Karpas-422 (cell line): Measurements from ENCODE around the gene DEAF1. TPM values are rescaled to one million over a fixed set of nuclear protein-coding genes. Genes with fewer than 3 reads are reported as not detected.

Source experiments
- DNase-seq: peaks from one replicate; pipeline ENCODE4 v3.0.0-alpha.2; 2015
- H2AFZ ChIP-seq: fragments of 200-600 bp; sonication (generic); 2 replicates; pipeline ENCODE4 v1.6.1; 2014; ENCODE audit warnings: antibody characterized with exemption, low read length, mixed read lengths
- H3K27ac ChIP-seq: fragments of 200-600 bp; sonication (generic); 2 replicates; pipeline ENCODE4 v1.5.1; 2014; ENCODE audit warnings: mild to moderate bottlenecking, low read length, moderate library complexity
- H3K27me3 ChIP-seq: fragments of 200-600 bp; sonication (generic); 2 replicates; pipeline ENCODE4 v1.6.1; 2014; ENCODE audit warnings: low read length, mixed read lengths
- H3K36me3 ChIP-seq: fragments of 200-600 bp; sonication (generic); 2 replicates; pipeline ENCODE4 v1.6.1; 2014; ENCODE audit warnings: low read length, mixed read lengths; ENCODE audit not compliant: insufficient read depth
- H3K4me1 ChIP-seq: fragments of 200-600 bp; sonication (generic); 2 replicates; pipeline ENCODE4 v1.6.1; 2014; ENCODE audit warnings: mild to moderate bottlenecking, low read length, mixed read lengths
- H3K4me2 ChIP-seq: fragments of 200-600 bp; sonication (generic); 2 replicates; pipeline ENCODE4 v1.6.1; 2014; ENCODE audit warnings: low read length, low read depth, mild to moderate bottlenecking; ENCODE audit not compliant: poor library complexity, severe bottlenecking
- H3K4me3 ChIP-seq: fragments of 200-600 bp; sonication (generic); 2 replicates; pipeline ENCODE4 v1.5.1; 2014; ENCODE audit warnings: mild to moderate bottlenecking, antibody characterized with exemption, low read length, mixed read lengths
- H3K79me2 ChIP-seq: fragments of 200-600 bp; sonication (generic); 2 replicates; pipeline ENCODE4 v1.6.1; 2014; ENCODE audit warnings: mild to moderate bottlenecking, low read length, mixed read lengths
- H3K9ac ChIP-seq: fragments of 200-600 bp; sonication (generic); 2 replicates; pipeline ENCODE4 v1.6.0; 2014; ENCODE audit warnings: low read length
- H3K9me2 ChIP-seq: fragments of 200-600 bp; sonication (generic), shearing (Covaris generic); replicated peaks from 2 replicates; pipeline ENCODE4 v1.6.0; 2014; ENCODE audit warnings: mild to moderate bottlenecking, low read length, moderate library complexity; ENCODE audit not compliant: insufficient read depth
- H3K9me3 ChIP-seq: fragments of 300-700, 200-600 bp; sonication (generic); 2 replicates; pipeline ENCODE4 v1.6.1; 2014; ENCODE audit warnings: low read length, mixed read lengths
- H4K20me1 ChIP-seq: fragments of 200-600 bp; sonication (generic); 2 replicates; pipeline ENCODE4 v1.6.1; 2014; ENCODE audit warnings: mild to moderate bottlenecking, antibody characterized with exemption, low read length, low read depth; ENCODE audit not compliant: insufficient read depth
- total RNA-seq: library from RNA; depleted of rRNA; stranded (reverse); fragments of >200 nt; shearing (Covaris generic); gene quantifications from 2 replicates; pipeline ENCODE4 v1.2.3, GENCODE V29; 2014; ENCODE audit warnings: low replicate concordance

Gene DEAF1
- total RNA-seq, 1 experiment from 2014 or later, result 35.9 TPM

DNA sequence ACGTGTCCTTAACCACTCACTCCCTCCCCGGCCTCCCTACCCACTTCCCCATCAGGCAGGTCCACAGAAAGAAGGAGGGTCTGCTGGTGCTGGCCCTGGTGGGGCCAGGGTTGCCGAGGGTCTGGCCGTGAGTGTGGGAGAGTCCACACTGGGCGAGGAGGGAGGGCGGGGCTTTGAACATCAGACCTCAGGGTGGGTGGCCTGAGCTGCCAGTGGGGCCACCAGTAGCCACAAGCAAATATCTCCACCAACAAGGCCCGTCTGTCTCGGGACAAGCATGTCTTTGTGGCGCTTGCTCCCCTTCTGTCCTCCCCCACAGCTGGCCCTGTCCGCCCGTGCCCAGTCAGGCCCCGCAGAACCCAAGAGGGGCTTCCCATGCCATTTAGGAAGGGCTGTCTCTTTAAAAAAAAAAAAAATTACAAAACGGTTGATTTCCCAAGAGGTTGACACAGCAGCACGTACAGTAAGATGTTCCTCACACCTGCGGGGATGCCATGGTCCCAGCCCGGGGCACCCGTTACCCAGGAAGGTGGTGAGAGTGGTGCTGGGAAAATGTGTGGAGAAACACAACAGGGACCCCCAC is 34.6 kb upstream of the DEAF1 start:
- no peak for DNase-seq
- Histone ChIP-seq H3K4me3 (no peak overlapping the region), H3K4me1 (peaks cover 27% of the 10 kb centered on the region), H2AFZ (no peak overlapping the region), H4K20me1 (0 out of 2 replicates have a peak, but pooled peaks cover 4% of the 10 kb centered on the region), H3K79me2 (no peaks in the 10 kb centered on the region), H3K36me3 (no peaks in the 10 kb centered on the region), H3K27ac (no peak overlapping the region), H3K9ac (peak overlapping the region; percentile 24; the same call in 1 of the 2 replicates), H3K9me2 (no peaks in the 10 kb centered on the region), H3K27me3 (no peaks in the 10 kb centered on the region), H3K4me2 (no peak overlapping the region), H3K9me3 (no peaks in the 10 kb centered on the region)

DNA sequence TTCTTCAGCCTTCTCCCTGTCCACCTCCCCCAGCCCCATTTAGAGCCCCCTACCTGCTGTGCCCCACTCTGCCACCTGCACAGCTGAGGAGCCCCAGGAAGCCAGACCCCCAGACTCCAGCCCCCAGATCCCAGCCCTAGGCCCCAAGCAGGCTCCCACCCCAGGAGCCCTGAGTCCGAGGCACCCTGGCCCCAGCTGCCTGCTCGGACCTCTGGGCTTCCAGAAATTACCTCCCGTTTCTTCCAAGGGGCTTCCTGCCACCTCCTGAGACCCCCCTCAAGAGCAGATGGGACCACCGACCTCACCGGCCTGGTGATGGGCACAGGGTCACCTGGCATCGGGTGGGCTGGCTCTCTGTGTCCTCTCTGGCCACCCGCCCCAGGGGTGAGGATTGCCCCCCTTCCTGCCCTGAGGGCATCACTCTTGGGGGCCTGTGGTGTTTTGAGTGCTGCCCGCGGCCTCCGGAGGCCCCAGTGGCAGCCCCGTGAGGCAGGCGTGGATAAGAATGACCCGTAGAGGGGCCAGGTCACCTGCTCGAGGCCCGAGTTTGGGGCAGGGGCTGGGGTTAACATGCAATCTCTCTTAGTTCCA is 34.0 kb upstream of the DEAF1 start:
- Histone ChIP-seq H3K9ac (peak overlapping the region; percentile 24; the same call in 1 of the 2 replicates), H3K4me2 (no peak overlapping the region), H3K27ac (no peak overlapping the region), H3K4me1 (peaks cover 30% of the 10 kb centered on the region), H3K27me3 (no peaks in the 10 kb centered on the region), H3K4me3 (no peak overlapping the region), H3K9me2 (no peaks in the 10 kb centered on the region), H3K79me2 (no peaks in the 10 kb centered on the region), H4K20me1 (peaks cover 4% of the 10 kb centered on the region; the same call in 1 of the 2 replicates), H3K9me3 (no peaks in the 10 kb centered on the region), H3K36me3 (no peaks in the 10 kb centered on the region), H2AFZ (no peak overlapping the region)
- no peak for DNase-seq

DNA sequence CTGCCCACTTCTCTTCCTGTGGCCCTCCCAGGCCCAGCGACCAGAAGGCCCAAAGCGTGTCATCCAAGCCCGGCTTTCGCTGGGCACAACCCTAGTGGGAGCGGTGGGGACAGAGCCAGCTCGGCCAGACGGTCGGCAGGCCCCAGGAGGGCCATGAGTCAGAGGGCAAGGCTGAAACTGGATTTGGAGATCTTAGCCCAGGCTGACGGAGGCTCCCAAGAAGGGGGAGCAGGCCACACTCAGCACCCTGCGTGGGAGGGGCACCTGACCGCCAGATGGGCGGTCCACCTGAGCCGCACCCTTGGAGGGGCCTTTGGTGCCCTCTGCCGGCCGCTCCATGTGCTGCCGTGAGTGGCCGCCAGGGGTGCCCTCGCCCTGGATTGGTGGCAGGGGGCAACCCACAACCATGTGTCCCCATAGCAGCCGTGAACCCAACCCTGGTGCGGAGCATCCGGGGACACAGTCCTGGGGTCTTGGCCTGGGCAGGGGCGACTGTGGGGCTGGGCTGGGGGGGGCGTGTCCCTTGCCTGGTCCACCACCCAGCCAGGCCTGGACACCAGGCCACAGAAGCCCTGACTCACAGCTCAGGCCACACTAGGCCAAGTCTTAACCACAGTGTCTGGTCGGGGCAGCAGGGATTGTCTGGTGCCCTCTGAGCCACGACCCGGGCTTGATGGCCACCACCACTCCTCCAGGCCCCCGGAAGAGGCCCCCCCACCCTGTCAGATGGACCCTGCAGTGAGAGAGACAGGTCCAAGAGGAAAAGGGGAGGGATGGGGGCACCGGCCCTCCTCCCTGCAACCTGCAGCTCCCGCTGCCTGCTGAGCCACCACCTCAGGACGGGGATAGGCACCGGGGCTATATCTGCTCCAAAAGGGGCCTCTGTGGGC is 33.1 kb upstream of the DEAF1 start:
- H3K9ac ChIP-seq, result no peak overlapping the region
- H3K4me1 ChIP-seq, result peaks cover 33% of the 10 kb centered on the region
- H3K36me3 ChIP-seq, result no peaks in the 10 kb centered on the region
- no peaks in the 10 kb centered on the region for H3K27me3 ChIP-seq
- no peaks in the 10 kb centered on the region for H3K79me2 ChIP-seq
- peaks cover 8% of the 10 kb centered on the region; the same call in 1 of the 2 replicates for H4K20me1 ChIP-seq
- H3K9me3 ChIP-seq, result no peaks in the 10 kb centered on the region
- no peak overlapping the region for H2AFZ ChIP-seq
- DNase-seq, result peak; percentile 89
- H3K9me2 ChIP-seq, result no peaks in the 10 kb centered on the region
- H3K4me2 ChIP-seq, result no peak overlapping the region
- no peak overlapping the region for H3K4me3 ChIP-seq
- H3K27ac ChIP-seq, result no peak overlapping the region

- Histone ChIP-seq H3K9me2 (no peaks in the 10 kb centered on the region), H3K36me3 (no peaks in the 10 kb centered on the region), H3K9me3 (no peaks in the 10 kb centered on the region), H3K4me3 (no peak overlapping the region), H3K79me2 (no peaks in the 10 kb centered on the region), H3K4me2 (no peak overlapping the region), H2AFZ (no peak overlapping the region), H3K27me3 (no peaks in the 10 kb centered on the region), H3K9ac (no peak overlapping the region), H3K4me1 (peaks cover 37% of the 10 kb centered on the region), H4K20me1 (peaks cover 10% of the 10 kb centered on the region; the same call in 1 of the 2 replicates), H3K27ac (no peak overlapping the region)
- no peak for DNase-seq
Observed at GRCh38 chr11:727281-727701, 32.3 kb upstream of the DEAF1 start.

GRCh38 chr11:726278-727220 is 31.5 kb upstream of the DEAF1 start:
- H3K27me3 ChIP-seq, result no peaks in the 10 kb centered on the region
- peak overlapping the region; percentile 58 for H3K9ac ChIP-seq
- peaks cover 45% of the 10 kb centered on the region for H3K4me1 ChIP-seq
- no peak overlapping the region for H3K27ac ChIP-seq
- no peaks in the 10 kb centered on the region for H3K9me3 ChIP-seq
- peaks cover 11% of the 10 kb centered on the region; the same call in 1 of the 2 replicates for H4K20me1 ChIP-seq
- DNase-seq, result peak; percentile 77
- H2AFZ ChIP-seq, result peak overlapping the region; percentile 50; the same call in 1 of the 2 replicates
- no peaks in the 10 kb centered on the region for H3K9me2 ChIP-seq
- H3K79me2 ChIP-seq, result no peaks in the 10 kb centered on the region
- no peaks in the 10 kb centered on the region for H3K36me3 ChIP-seq
- H3K4me2 ChIP-seq, result peak overlapping the region; percentile 66
- peak overlapping the region; percentile 56 for H3K4me3 ChIP-seq

GRCh38 chr11:725624-726202 is 30.7 kb upstream of the DEAF1 start:
- H3K9me2 ChIP-seq, result no peaks in the 10 kb centered on the region
- no peak overlapping the region for H3K27ac ChIP-seq
- no peak overlapping the region; the same call in 1 of the 2 replicates for H2AFZ ChIP-seq
- H3K4me3 ChIP-seq, result peak overlapping the region; percentile 56; the same call in 1 of the 2 replicates
- H3K4me1 ChIP-seq, result peaks cover 46% of the 10 kb centered on the region
- H3K36me3 ChIP-seq, result no peaks in the 10 kb centered on the region
- H3K4me2 ChIP-seq, result peak overlapping the region; percentile 66
- H3K9me3 ChIP-seq, result no peaks in the 10 kb centered on the region
- no peaks in the 10 kb centered on the region for H3K79me2 ChIP-seq
- H4K20me1 ChIP-seq, result peaks cover 11% of the 10 kb centered on the region; the same call in 1 of the 2 replicates
- DNase-seq, result no peak
- H3K27me3 ChIP-seq, result no peaks in the 10 kb centered on the region
- peak overlapping the region; percentile 58 for H3K9ac ChIP-seq

DNA sequence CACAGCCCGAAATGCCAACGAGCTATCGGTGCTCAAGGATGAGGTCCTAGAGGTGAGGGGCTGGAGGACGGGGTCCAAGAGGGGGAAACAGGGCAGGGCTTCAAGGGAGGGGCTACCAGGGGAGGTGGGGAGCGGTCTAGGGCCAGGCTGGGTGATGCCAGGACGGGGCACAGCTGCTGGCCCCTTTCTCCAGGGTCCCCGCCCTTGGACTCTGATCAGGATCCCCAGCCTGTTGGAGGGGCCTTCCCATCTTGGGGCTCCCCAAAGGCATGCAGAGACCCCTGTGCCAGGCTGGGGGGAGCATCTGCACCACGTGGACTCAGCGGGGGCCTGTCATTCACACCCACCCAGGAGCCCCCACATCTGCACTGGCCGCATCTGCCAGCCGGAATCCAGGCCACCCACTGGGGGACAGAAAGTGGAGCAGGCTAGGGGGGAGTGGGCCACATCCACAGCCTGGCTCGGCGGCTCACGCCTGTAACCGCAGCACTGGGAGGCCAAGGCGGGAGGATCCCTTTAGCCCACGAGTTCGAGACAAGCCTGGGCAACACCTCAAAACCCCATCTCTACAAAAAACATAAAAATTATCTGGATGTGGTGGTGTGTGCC is 29.9 kb upstream of the DEAF1 start:
- Histone ChIP-seq H4K20me1 (peaks cover 11% of the 10 kb centered on the region; the same call in 1 of the 2 replicates), H3K9me3 (no peaks in the 10 kb centered on the region), H3K27me3 (no peaks in the 10 kb centered on the region), H3K27ac (no peak overlapping the region), H3K9ac (no peak overlapping the region), H3K4me3 (no peak overlapping the region), H2AFZ (no peak overlapping the region), H3K4me1 (peaks cover 46% of the 10 kb centered on the region), H3K79me2 (no peaks in the 10 kb centered on the region), H3K4me2 (no peak overlapping the region), H3K36me3 (no peaks in the 10 kb centered on the region), H3K9me2 (no peaks in the 10 kb centered on the region)
- no peak for DNase-seq
